Mammary epithelial cell (primary cell): ENCODE measurements around the gene ABHD11.

ENCODE experiments used
- EZH2 ChIP-seq: IDR thresholded peaks from 2 replicates; pipeline ENCODE4 v1.6.1; 2012; ENCODE audit warnings: low read length, inconsistent platforms, borderline replicate concordance
- TF ChIP-seq, protein P1 (sequence below), 2 donors: IDR thresholded peaks in 1 of 2; conservative IDR thresholded peaks in 1 of 2; 2 replicates each; pipeline ENCODE4 v1.5.1; 2011 to 2012; ENCODE audit warnings: inconsistent platforms in 2 of 2, low read length in 2 of 2, mild to moderate bottlenecking in 2 of 2, control low read depth in 1 of 2, low read depth in 1 of 2; ENCODE audit not compliant: insufficient read depth in 1 of 2; ENCODE audit errors: extremely low read depth in 1 of 2

GRCh38 chr7:73712773-73713172 is 25.8 kb downstream of the ABHD11 start:
- TF ChIP-seq, protein P1, sequence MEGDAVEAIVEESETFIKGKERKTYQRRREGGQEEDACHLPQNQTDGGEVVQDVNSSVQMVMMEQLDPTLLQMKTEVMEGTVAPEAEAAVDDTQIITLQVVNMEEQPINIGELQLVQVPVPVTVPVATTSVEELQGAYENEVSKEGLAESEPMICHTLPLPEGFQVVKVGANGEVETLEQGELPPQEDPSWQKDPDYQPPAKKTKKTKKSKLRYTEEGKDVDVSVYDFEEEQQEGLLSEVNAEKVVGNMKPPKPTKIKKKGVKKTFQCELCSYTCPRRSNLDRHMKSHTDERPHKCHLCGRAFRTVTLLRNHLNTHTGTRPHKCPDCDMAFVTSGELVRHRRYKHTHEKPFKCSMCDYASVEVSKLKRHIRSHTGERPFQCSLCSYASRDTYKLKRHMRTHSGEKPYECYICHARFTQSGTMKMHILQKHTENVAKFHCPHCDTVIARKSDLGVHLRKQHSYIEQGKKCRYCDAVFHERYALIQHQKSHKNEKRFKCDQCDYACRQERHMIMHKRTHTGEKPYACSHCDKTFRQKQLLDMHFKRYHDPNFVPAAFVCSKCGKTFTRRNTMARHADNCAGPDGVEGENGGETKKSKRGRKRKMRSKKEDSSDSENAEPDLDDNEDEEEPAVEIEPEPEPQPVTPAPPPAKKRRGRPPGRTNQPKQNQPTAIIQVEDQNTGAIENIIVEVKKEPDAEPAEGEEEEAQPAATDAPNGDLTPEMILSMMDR (conservative IDR thresholded peaks at IDR 0.05 in 1 of 2, IDR thresholded peaks at IDR 0.05 in 1 of 2; ENCODE audit: extremely low read depth in 1 of 2, insufficient read depth in 1 of 2, low read depth in 1 of 2, low read length in 2 of 2), result no peak
- no peak for TF ChIP-seq EZH2
